ENCODE measurements around the gene ATXN1. TPM values are rescaled to one million over a fixed set of nuclear protein-coding genes. Genes with fewer than 3 reads are reported as not detected.

The ATXN1 gene
- polyA plus RNA-seq, 1 donor from 2014 or later: 28.2 TPM

GRCh38 chr6:16355238-16355637, 406.0 kb downstream of the ATXN1 start:
- Histone ChIP-seq H3K9ac (ENCODE audit: low read length) (no peak overlapping the region), H3K4me3 (ENCODE audit: low read length) (no peak overlapping the region), H4K20me1 (ENCODE audit: insufficient read depth) (no peaks in the 10 kb centered on the region), H3F3A (ENCODE audit: insufficient read depth, low read length, poor library complexity, severe bottlenecking) (no peaks in the 10 kb centered on the region), H3K9me2 (ENCODE audit: insufficient read depth, low read length) (no peaks in the 10 kb centered on the region), H3K9me3 (ENCODE audit: low read length) (no peaks in the 10 kb centered on the region), H2AFZ (ENCODE audit: low read depth, low read length) (no peak overlapping the region), H3K27me3 (ENCODE audit: insufficient read depth, low read depth, low read length) (no peaks in the 10 kb centered on the region), H3K79me2 (replicated peaks; ENCODE audit: insufficient read depth, low read length) (no peaks in the 10 kb centered on the region), H3K4me2 (ENCODE audit: low read length) (no peak overlapping the region), H3K27ac (ENCODE audit: low read length) (no peak overlapping the region), H3K36me3 (ENCODE audit: insufficient read depth, low read length) (no peaks in the 10 kb centered on the region)
- TF ChIP-seq REST (IDR thresholded peaks at IDR 0.05; ENCODE audit: borderline replicate concordance): peak; percentile 45
- TF ChIP-seq SMC3 (conservative IDR thresholded peaks at IDR 0.05; ENCODE audit: poor library complexity): no peak
- TF ChIP-seq MXI1 (conservative IDR thresholded peaks at IDR 0.05; ENCODE audit: poor library complexity, severe bottlenecking): no peak

GRCh38 chr6:16354692-16355091, 406.6 kb downstream of the ATXN1 start:
- Histone ChIP-seq H2AFZ (ENCODE audit: low read depth, low read length) (no peak overlapping the region), H3K36me3 (ENCODE audit: insufficient read depth, low read length) (no peaks in the 10 kb centered on the region), H4K20me1 (ENCODE audit: insufficient read depth) (no peaks in the 10 kb centered on the region), H3K4me3 (ENCODE audit: low read length) (no peak overlapping the region), H3K27ac (ENCODE audit: low read length) (no peak overlapping the region), H3K79me2 (replicated peaks; ENCODE audit: insufficient read depth, low read length) (no peaks in the 10 kb centered on the region), H3K4me2 (ENCODE audit: low read length) (no peak overlapping the region), H3K9me2 (ENCODE audit: insufficient read depth, low read length) (no peaks in the 10 kb centered on the region), H3F3A (ENCODE audit: insufficient read depth, low read length, poor library complexity, severe bottlenecking) (no peaks in the 10 kb centered on the region), H3K27me3 (ENCODE audit: insufficient read depth, low read depth, low read length) (no peaks in the 10 kb centered on the region), H3K9ac (ENCODE audit: low read length) (no peak overlapping the region), H3K9me3 (ENCODE audit: low read length) (no peaks in the 10 kb centered on the region)
- TF ChIP-seq EP300 (conservative IDR thresholded peaks at IDR 0.05; ENCODE audit: poor library complexity, severe bottlenecking): no peak
- no peak for TF ChIP-seq RAD21 (conservative IDR thresholded peaks at IDR 0.05)
- TF ChIP-seq POLR2AphosphoS5 (IDR thresholded peaks at IDR 0.05): no peak
- TF ChIP-seq MXI1 (conservative IDR thresholded peaks at IDR 0.05; ENCODE audit: poor library complexity, severe bottlenecking): no peak
- TF ChIP-seq TAF1 (IDR thresholded peaks at IDR 0.05; ENCODE audit: low read depth): no peak
- TF ChIP-seq REST (IDR thresholded peaks at IDR 0.05; ENCODE audit: borderline replicate concordance): no peak
- no peak for TF ChIP-seq SMC3 (conservative IDR thresholded peaks at IDR 0.05; ENCODE audit: poor library complexity)
- no peak for TF ChIP-seq EZH2 (IDR thresholded peaks at IDR 0.05; ENCODE audit: borderline replicate concordance, insufficient read depth, low read length, poor library complexity, severe bottlenecking)
- no peak for TF ChIP-seq CTCF (IDR thresholded peaks at IDR 0.05; ENCODE audit: poor library complexity, severe bottlenecking)

Data from neural cell (in vitro differentiated cells).